Endothelial cell of umbilical vein (primary cell): Measurements from ENCODE around the gene TOMM20L. TPM values are rescaled to one million over a fixed set of nuclear protein-coding genes. Genes with fewer than 3 reads are reported as not detected.
A peak's percentile ranks its signal among the peaks of the same experiment; 100 is the strongest.

ENCODE experiments used
- Bru-seq: library from RNA; stranded (reverse); fragments of 400-500 nt; gene quantifications from one replicate; lab custom pipeline; 2021; lab: Mats Ljungman, UMichigan
- BruChase-seq, 2 experiments: library from RNA; stranded (reverse); fragments of 400-500 nt; gene quantifications; one replicate each; lab custom pipeline; 2021; lab: Mats Ljungman, UMichigan
- BruUV-seq: library from RNA; stranded (reverse); fragments of 400-500 nt; replicated peaks from 2 replicates; lab custom pipeline; 2021; lab: Mats Ljungman, UMichigan
- CTCF ChIA-PET: fragments of 300-600, 350-600 bp; sonication (Branson Sonifier 250); formaldehyde crosslinking; loops from one replicate; lab custom pipeline; 2021; ENCODE audit warnings: antibody characterized with exemption, inconsistent platforms; lab: Charles Lee
- POLR2A ChIA-PET: fragments of 300-600, 350-600 bp; sonication (Branson Sonifier 250); formaldehyde crosslinking; loops from one replicate; lab custom pipeline; 2021; ENCODE audit warnings: antibody characterized with exemption, inconsistent platforms; lab: Charles Lee
- DNase-seq: peaks from one replicate; pipeline ENCODE4 v3.0.0-alpha.2; 2011; ENCODE audit warnings: low read depth, low spot score
- FAIRE-seq: peaks from 2 replicates; lab custom pipeline; 2011; peaks lifted over from hg19 to GRCh38; lab: Jason Lieb, UNC
- H2AFZ ChIP-seq: 2 replicates; pipeline ENCODE4 v1.6.0; 2012; ENCODE audit warnings: low read depth, low read length, control low read depth, inconsistent platforms
- H3K27ac ChIP-seq: 2 replicates; pipeline ENCODE4 v1.5.1; 2011; ENCODE audit warnings: low read depth, mild to moderate bottlenecking, control low read depth, low read length, moderate library complexity; ENCODE audit not compliant: insufficient read depth
- H3K27me3 ChIP-seq, 2 experiments: 2 replicates each; pipeline versions ENCODE4 v1.6.0 to v1.6.1; 2011; ENCODE audit warnings: low read length in 2 of 2, mixed read lengths in 1 of 2; ENCODE audit not compliant: control insufficient read depth in 2 of 2, insufficient read depth in 2 of 2
- H3K36me3 ChIP-seq, 2 experiments: 2 replicates in 1 of 2; 3 replicates in 1 of 2; pipeline ENCODE4 v1.5.1; 2011; ENCODE audit warnings: low read length in 2 of 2, mild to moderate bottlenecking in 1 of 2, moderate library complexity in 1 of 2; ENCODE audit not compliant: control insufficient read depth in 2 of 2, insufficient read depth in 2 of 2; ENCODE audit errors: extremely low read depth in 1 of 2
- H3K4me1 ChIP-seq: 3 replicates; pipeline ENCODE4 v1.5.1; 2011; ENCODE audit warnings: mild to moderate bottlenecking, low read length; ENCODE audit not compliant: control insufficient read depth, insufficient read depth; ENCODE audit errors: extremely low read depth
- H3K4me2 ChIP-seq: 2 replicates; pipeline ENCODE4 v1.6.1; 2011; ENCODE audit warnings: low read length, control low read depth, mixed read lengths; ENCODE audit not compliant: insufficient read depth
- H3K4me3 ChIP-seq, 3 experiments: fragments of 200-600 bp in 1 of 3; sonication (generic), shearing (Covaris generic) in 1 of 3; replicated peaks in 1 of 3; 2 replicates each; pipeline ENCODE4 v1.5.1; 2011 to 2016; ENCODE audit warnings: control low read depth in 3 of 3, low read length in 3 of 3, mild to moderate bottlenecking in 2 of 3, inconsistent platforms in 1 of 3, low read depth in 1 of 3, moderate library complexity in 1 of 3; ENCODE audit not compliant: insufficient read depth in 1 of 3
- H3K79me2 ChIP-seq: 2 replicates; pipeline ENCODE4 v1.6.0; 2012; ENCODE audit warnings: low read length, inconsistent platforms; ENCODE audit not compliant: control insufficient read depth, insufficient read depth
- H3K9ac ChIP-seq: replicated peaks from 2 replicates; pipeline ENCODE3; 2011; ENCODE audit warnings: low read length, control low read depth; ENCODE audit not compliant: insufficient read depth; ENCODE audit errors: extremely low read depth
- H3K9me1 ChIP-seq: replicated peaks from 3 replicates; pipeline ENCODE4 v1.6.0; 2011; ENCODE audit warnings: mild to moderate bottlenecking, low read length; ENCODE audit not compliant: control insufficient read depth, insufficient read depth; ENCODE audit errors: extremely low read depth
- H3K9me3 ChIP-seq: replicated peaks from 2 replicates; pipeline ENCODE4 v1.5.1; 2012; ENCODE audit warnings: low read length, inconsistent platforms; ENCODE audit not compliant: control insufficient read depth, insufficient read depth
- H4K20me1 ChIP-seq: replicated peaks from 2 replicates; pipeline ENCODE3; 2011; ENCODE audit warnings: mild to moderate bottlenecking, low read length; ENCODE audit not compliant: control insufficient read depth, insufficient read depth; ENCODE audit errors: extremely low read depth
- EZH2 ChIP-seq: IDR thresholded peaks from 2 replicates; pipeline ENCODE4 v1.6.1; 2012; ENCODE audit warnings: borderline replicate concordance, low read depth, mild to moderate bottlenecking, moderate library complexity, low read length, inconsistent platforms; ENCODE audit not compliant: severe bottlenecking
- GATA2 ChIP-seq: IDR thresholded peaks from 2 replicates; pipeline ENCODE4 v1.7.0; 2011; ENCODE audit warnings: low read depth, mild to moderate bottlenecking, moderate library complexity, mixed read lengths, low read length; ENCODE audit not compliant: insufficient read length, insufficient read depth
- JUN ChIP-seq: IDR thresholded peaks from 2 replicates; pipeline ENCODE4 v1.6.1; 2011; ENCODE audit warnings: borderline replicate concordance, low read depth; ENCODE audit not compliant: insufficient read length, insufficient read depth
- POLR2A ChIP-seq: IDR thresholded peaks from 2 replicates; pipeline ENCODE4 v1.6.1; 2012; ENCODE audit warnings: low read depth, mild to moderate bottlenecking, control low read depth, low read length
- POLR2AphosphoS5 ChIP-seq: IDR thresholded peaks from 2 replicates; pipeline ENCODE4 v1.6.1; 2012; ENCODE audit warnings: low read depth, mild to moderate bottlenecking, control low read depth, low read length, moderate library complexity; ENCODE audit not compliant: insufficient read depth
- dilution Hi-C: fragments of 300-500 bp; cut with MboI; formaldehyde crosslinking; loops from one replicate; pipeline ENCODE4 v1.15.0; 2019; ENCODE audit warnings: low sequenced_read_pairs; ENCODE audit not compliant: extremely low pct_ligation_motif_present
- intact Hi-C: fragments of 100-400 bp; cut with micrococcal nuclease; formaldehyde crosslinking; loops from one replicate; pipeline ENCODE4 v1.10.0; 2022
- long read RNA-seq: library from polyadenylated mRNA; stranded (forward); transcript quantifications from one replicate; pipeline ENCODE4 v2.0.0, GENCODE V29; 2021
- polyA minus RNA-seq, 3 experiments: library from RNA; depleted of rRNA, polyadenylated mRNA; stranded (reverse); fragments of >200 nt; gene quantifications; 1 replicate in 1 of 3; 2 replicates in 2 of 3; pipeline ENCODE4 v1.2.3, GENCODE V29; 2011
- polyA plus RNA-seq, 4 experiments: library from polyadenylated mRNA; depleted of rRNA in 3 of 4; stranded (reverse) in 3 of 4; unstranded in 1 of 4; fragments of >200 nt; gene quantifications; 2 replicates each; pipeline versions ENCODE4 v1.2.1 to v1.2.3, GENCODE V29; 2011 to 2012; ENCODE audit warnings: missing spikeins in 1 of 4
- total RNA-seq: library from RNA; stranded (reverse); gene quantifications from 2 replicates; pipeline ENCODE4 v1.2.3, GENCODE V29; 2021
- TF ChIP-seq, protein P1 (sequence below): IDR thresholded peaks from 2 replicates; pipeline ENCODE4 v1.6.1; 2011; ENCODE audit not compliant: insufficient read depth, insufficient read length
- TF ChIP-seq, protein P2 (sequence below), 2 donors: IDR thresholded peaks; 1 replicate in 1 of 2; 2 replicates in 1 of 2; pipeline ENCODE4 v1.5.1; 2011; ENCODE audit warnings: low read length in 2 of 2, mild to moderate bottlenecking in 2 of 2, moderate library complexity in 2 of 2, control low read depth in 1 of 2, inconsistent platforms in 1 of 2, low read depth in 1 of 2; ENCODE audit not compliant: insufficient read depth in 1 of 2; ENCODE audit errors: extremely low read depth in 1 of 2

The TOMM20L gene
- not detected in 2 replicates for total RNA-seq
- polyA plus RNA-seq = not detected in 2 replicates
- not detected in 2 replicates for polyA plus RNA-seq (2011; cell fraction: cytosol; rRNA removed)
- not detected in 2 replicates for polyA plus RNA-seq (2011; cell fraction: nucleus; rRNA removed)
- polyA plus RNA-seq (2012) = not detected in 2 replicates
- not detected in 2 replicates for polyA minus RNA-seq
- polyA minus RNA-seq (2011; cell fraction: cytosol; rRNA and poly(A)+ RNA removed) = not detected
- polyA minus RNA-seq (2011; cell fraction: nucleus; rRNA and poly(A)+ RNA removed) = not detected in 2 replicates
- Bru-seq, nascent RNA = percentile 41 among the genes with signal in this experiment
- percentile 43 among the genes with signal in this experiment for BruChase-seq, experiment 1, labeled RNA remaining after a 6-hour chase
- BruChase-seq, experiment 2, labeled RNA remaining after a 2-hour chase = percentile 35 among the genes with signal in this experiment
- long read RNA-seq = 0 reads

DNA sequence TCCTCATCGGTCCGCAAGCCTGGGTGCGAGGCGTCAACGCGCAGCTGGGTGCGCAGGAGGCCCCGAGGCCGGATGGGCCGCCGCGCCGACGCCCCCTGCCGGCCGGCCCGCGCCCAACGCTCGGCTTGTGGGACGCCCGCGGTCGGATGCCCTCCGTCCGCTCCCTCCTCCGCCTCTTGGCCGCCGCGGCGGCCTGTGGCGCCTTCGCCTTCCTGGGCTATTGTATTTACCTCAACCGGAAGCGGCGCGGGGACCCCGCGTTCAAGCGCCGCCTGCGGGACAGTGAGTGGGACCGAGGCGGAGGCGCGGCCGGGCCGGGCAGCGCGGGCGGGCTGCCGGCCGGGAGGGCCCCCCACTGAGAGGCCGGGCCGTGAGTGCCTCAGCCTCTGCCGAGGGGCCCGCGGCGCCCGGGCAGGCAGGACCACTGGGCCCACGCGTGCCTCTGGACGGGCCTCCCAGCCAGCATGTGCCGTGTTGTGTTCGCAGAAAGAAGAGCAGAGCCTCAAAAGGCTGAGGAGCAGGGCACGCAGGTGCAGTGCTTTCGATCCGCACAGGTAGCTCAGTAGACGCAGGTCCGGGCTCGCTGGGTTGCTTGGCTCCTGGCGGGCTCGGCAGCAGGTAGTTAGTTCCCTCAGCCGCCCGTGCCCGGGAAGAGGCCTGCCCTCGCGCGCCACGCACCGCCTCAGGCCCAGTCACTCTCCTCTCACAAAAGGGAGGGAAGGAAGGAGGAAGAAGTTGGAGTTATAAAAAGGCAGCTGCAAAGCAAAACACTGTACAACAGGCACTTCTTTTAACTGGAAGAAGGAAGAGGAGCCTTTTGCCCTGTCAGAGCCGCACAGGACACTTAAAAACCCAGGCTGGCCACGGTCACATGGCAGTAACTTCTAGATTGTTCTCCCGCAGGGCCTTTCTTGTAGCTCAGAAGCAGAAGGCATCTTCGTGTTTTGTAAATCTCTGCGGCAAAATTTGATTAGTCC is at the start of gene TOMM20L:
Gene TOMM20L, plus strand, starts transcription at position 119 of the 977 bp plus-strand sequence. Its CDS starts 28 bp downstream, at position 147.
- H3K4me2 ChIP-seq = peak within 1 kb of the TSS; percentile 75
- intact Hi-C loops = loop anchor here (1.0 to 2.0 kb wide), 3 partner anchors 31 to 288 kb away; partner anchors contain the start of genes ARID4A, KIAA0586 and TIMM9
- CTCF ChIA-PET = interaction anchor here (0.7 to 2.7 kb wide), 13 partner anchors 10 to 288 kb away, joined by 3 to 10 read pairs (median 3); partner anchors contain the start of genes ARID4A, KIAA0586 and TIMM9

More for the DNA sequence above, at the start of gene TOMM20L:
- Histone ChIP-seq H3K4me1 (peaks cover 10% of the 10 kb centered on the region), H3K9me3 (no peaks in the 10 kb centered on the region), H3K36me3 (no peaks in the 10 kb centered on the region), H3K9me1 (no peaks in the 10 kb centered on the region), H3K27ac (peak within 1 kb of the TSS; percentile 40), H3K27me3 (no peaks in the 10 kb centered on the region), H4K20me1 (no peaks in the 10 kb centered on the region), H3K79me2 (no peaks in the 10 kb centered on the region), H2AFZ (peak within 1 kb of the TSS; percentile 96), H3K4me3 (peak within 1 kb of the TSS; percentile 1 to 52 (median 51)), H3K9ac (peak within 1 kb of the TSS; percentile 70)
- peak; percentile 68 for DNase-seq
- peak; percentile 54 for TF ChIP-seq POLR2A
- TF ChIP-seq JUN = no peak
- TF ChIP-seq EZH2 = no peak
- no peak for TF ChIP-seq GATA2
- peak; percentile 81 for TF ChIP-seq POLR2AphosphoS5
- TF ChIP-seq, protein P1, sequence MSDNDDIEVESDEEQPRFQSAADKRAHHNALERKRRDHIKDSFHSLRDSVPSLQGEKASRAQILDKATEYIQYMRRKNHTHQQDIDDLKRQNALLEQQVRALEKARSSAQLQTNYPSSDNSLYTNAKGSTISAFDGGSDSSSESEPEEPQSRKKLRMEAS = no peak
- TF ChIP-seq, protein P2, sequence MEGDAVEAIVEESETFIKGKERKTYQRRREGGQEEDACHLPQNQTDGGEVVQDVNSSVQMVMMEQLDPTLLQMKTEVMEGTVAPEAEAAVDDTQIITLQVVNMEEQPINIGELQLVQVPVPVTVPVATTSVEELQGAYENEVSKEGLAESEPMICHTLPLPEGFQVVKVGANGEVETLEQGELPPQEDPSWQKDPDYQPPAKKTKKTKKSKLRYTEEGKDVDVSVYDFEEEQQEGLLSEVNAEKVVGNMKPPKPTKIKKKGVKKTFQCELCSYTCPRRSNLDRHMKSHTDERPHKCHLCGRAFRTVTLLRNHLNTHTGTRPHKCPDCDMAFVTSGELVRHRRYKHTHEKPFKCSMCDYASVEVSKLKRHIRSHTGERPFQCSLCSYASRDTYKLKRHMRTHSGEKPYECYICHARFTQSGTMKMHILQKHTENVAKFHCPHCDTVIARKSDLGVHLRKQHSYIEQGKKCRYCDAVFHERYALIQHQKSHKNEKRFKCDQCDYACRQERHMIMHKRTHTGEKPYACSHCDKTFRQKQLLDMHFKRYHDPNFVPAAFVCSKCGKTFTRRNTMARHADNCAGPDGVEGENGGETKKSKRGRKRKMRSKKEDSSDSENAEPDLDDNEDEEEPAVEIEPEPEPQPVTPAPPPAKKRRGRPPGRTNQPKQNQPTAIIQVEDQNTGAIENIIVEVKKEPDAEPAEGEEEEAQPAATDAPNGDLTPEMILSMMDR (IDR thresholded peaks at IDR 0.05; ENCODE audit: extremely low read depth in 1 of 2, insufficient read depth in 1 of 2, low read depth in 1 of 2, low read length in 2 of 2) = peak; percentile 58 to 97
- FAIRE-seq = peak; percentile 75
- POLR2A ChIA-PET = no interaction called here
- dilution Hi-C loops = no loop called here
- BruUV-seq = TSS peak; percentile 24
